ENCODE measurements around the gene ITCH.

DNA sequence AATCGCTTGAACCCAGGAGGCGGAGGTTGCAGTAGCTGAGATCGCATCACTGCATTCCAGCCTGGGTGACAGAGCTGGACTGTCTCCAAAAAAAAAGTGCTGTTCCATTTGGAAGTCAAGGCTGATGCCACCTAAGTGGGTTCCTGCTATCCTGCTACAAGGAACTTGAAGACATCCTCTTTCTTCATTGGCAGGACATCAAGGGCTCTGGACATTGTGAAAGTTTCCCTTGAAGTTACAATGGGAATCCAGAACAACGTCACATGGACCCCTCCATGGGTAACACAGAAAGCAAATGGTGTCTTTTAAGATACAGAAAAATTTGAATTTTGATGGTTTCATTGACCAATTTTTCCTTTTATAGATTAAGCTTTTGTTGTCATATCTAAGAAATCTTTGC lies 15.5 kb upstream of the ITCH start:
- TF ChIP-seq, protein P1, sequence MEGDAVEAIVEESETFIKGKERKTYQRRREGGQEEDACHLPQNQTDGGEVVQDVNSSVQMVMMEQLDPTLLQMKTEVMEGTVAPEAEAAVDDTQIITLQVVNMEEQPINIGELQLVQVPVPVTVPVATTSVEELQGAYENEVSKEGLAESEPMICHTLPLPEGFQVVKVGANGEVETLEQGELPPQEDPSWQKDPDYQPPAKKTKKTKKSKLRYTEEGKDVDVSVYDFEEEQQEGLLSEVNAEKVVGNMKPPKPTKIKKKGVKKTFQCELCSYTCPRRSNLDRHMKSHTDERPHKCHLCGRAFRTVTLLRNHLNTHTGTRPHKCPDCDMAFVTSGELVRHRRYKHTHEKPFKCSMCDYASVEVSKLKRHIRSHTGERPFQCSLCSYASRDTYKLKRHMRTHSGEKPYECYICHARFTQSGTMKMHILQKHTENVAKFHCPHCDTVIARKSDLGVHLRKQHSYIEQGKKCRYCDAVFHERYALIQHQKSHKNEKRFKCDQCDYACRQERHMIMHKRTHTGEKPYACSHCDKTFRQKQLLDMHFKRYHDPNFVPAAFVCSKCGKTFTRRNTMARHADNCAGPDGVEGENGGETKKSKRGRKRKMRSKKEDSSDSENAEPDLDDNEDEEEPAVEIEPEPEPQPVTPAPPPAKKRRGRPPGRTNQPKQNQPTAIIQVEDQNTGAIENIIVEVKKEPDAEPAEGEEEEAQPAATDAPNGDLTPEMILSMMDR (IDR thresholded peaks at IDR 0.05): no peak
- TF ChIP-seq EP300 (IDR thresholded peaks at IDR 0.05): no peak
- TF ChIP-seq POLR2A (IDR thresholded peaks at IDR 0.05): no peak

All from sigmoid colon (tissue), 4 donors.